OCI-LY7 (cell line): ENCODE results near the gene SLC22A1. TPM values are rescaled to one million over a fixed set of nuclear protein-coding genes. Genes with fewer than 3 reads are reported as not detected.

Experiments used
- BruUV-seq: library from RNA; stranded (reverse); fragments of 400-500 nt; replicated peaks from 2 replicates; lab custom pipeline; 2021; lab: Mats Ljungman, UMichigan
- CTCF ChIA-PET: fragments of 300-600 bp; sonication (Branson Sonifier 250); formaldehyde crosslinking; loops from one replicate; lab custom pipeline; 2022; ENCODE audit warnings: antibody characterized with exemption; ENCODE audit not compliant: unreplicated experiment; lab: Charles Lee
- POLR2A ChIA-PET: fragments of 300-600 bp; sonication (Branson Sonifier 250); formaldehyde crosslinking; loops from one replicate; lab custom pipeline; 2022; ENCODE audit warnings: antibody characterized with exemption; lab: Charles Lee
- DNase-seq: peaks from one replicate; pipeline ENCODE4 v3.0.0-alpha.2; 2015; ENCODE audit warnings: low spot score
- H2AFZ ChIP-seq: fragments of 200-600 bp; sonication (generic), shearing (Covaris generic); 2 replicates; pipeline ENCODE4 v1.6.1; 2014; ENCODE audit warnings: mild to moderate bottlenecking, antibody characterized with exemption, low read length, moderate library complexity
- H3K27ac ChIP-seq: fragments of 200-600 bp; sonication (generic); 2 replicates; pipeline ENCODE4 v1.5.1; 2014; ENCODE audit warnings: mixed run types, low read depth, mild to moderate bottlenecking, moderate library complexity, low read length, inconsistent platforms; ENCODE audit not compliant: poor library complexity, severe bottlenecking
- H3K36me3 ChIP-seq: fragments of 200-600 bp; sonication (generic); 2 replicates; pipeline ENCODE4 v1.6.1; 2014; ENCODE audit warnings: mild to moderate bottlenecking, antibody characterized with exemption, low read length, moderate library complexity, mixed read lengths; ENCODE audit not compliant: insufficient read depth
- H3K4me1 ChIP-seq: fragments of 200-600 bp; sonication (generic); 2 replicates; pipeline ENCODE4 v1.5.1; 2014; ENCODE audit warnings: mild to moderate bottlenecking, low read length; ENCODE audit not compliant: insufficient read depth, poor library complexity, severe bottlenecking
- H3K4me2 ChIP-seq: fragments of 200-600 bp; sonication (generic); 2 replicates; pipeline ENCODE4 v1.6.1; 2014; ENCODE audit warnings: mild to moderate bottlenecking, low read length
- H3K4me3 ChIP-seq: fragments of 200-600 bp; sonication (generic); 2 replicates; pipeline ENCODE4 v1.5.1; 2014; ENCODE audit warnings: mild to moderate bottlenecking, low read depth, low read length; ENCODE audit not compliant: poor library complexity, severe bottlenecking
- H3K79me2 ChIP-seq: fragments of 200-600 bp; sonication (generic); 2 replicates; pipeline ENCODE4 v1.6.1; 2016; ENCODE audit warnings: low read depth, mild to moderate bottlenecking, low read length, moderate library complexity, mixed read lengths; ENCODE audit not compliant: insufficient read depth
- H3K9me2 ChIP-seq: fragments of 200-600 bp; sonication (generic); 2 replicates; pipeline ENCODE4 v1.6.1; 2016; ENCODE audit warnings: mild to moderate bottlenecking, low read length, mixed read lengths; ENCODE audit not compliant: insufficient read depth
- H3K9me3 ChIP-seq: fragments of 200-600 bp; sonication (generic); 2 replicates; pipeline ENCODE4 v1.6.1; 2014; ENCODE audit warnings: mild to moderate bottlenecking, mixed run types, low read length, mixed read lengths
- H4K20me1 ChIP-seq: fragments of 200-600 bp; sonication (generic); 2 replicates; pipeline ENCODE4 v1.6.1; 2014; ENCODE audit warnings: mild to moderate bottlenecking, antibody characterized with exemption, low read length, moderate library complexity, mixed read lengths; ENCODE audit not compliant: insufficient read depth
- EZH2phosphoT487 ChIP-seq: fragments of 200-600 bp; sonication (generic); IDR thresholded peaks from 2 replicates; pipeline ENCODE4 v1.6.1; 2018; ENCODE audit warnings: low read depth, borderline replicate concordance, mild to moderate bottlenecking, mixed run types, antibody characterized with exemption, low read length, moderate library complexity, mixed read lengths
- intact Hi-C: fragments of 100-400 bp; cut with micrococcal nuclease; formaldehyde crosslinking; loops from one replicate; pipeline ENCODE4 v1.10.0; 2022; ENCODE audit not compliant: unreplicated experiment
- total RNA-seq, 2 experiments: library from RNA; depleted of rRNA in 1 of 2; stranded (reverse); fragments of >200 nt in 1 of 2; shearing (Covaris generic) in 1 of 2; gene quantifications; 2 replicates each; pipeline ENCODE4 v1.2.3, GENCODE V29; 2014 to 2022
- TF ChIP-seq, protein P1 (sequence below): fragments of 200-600 bp; sonication (generic); conservative IDR thresholded peaks from 2 replicates; pipeline ENCODE4 v1.5.1; 2014; ENCODE audit warnings: mild to moderate bottlenecking, antibody characterized with exemption, low read length, moderate library complexity, mixed read lengths

The SLC22A1 gene
- total RNA-seq, 2 experiments from 2014 or later, result not detected

DNA sequence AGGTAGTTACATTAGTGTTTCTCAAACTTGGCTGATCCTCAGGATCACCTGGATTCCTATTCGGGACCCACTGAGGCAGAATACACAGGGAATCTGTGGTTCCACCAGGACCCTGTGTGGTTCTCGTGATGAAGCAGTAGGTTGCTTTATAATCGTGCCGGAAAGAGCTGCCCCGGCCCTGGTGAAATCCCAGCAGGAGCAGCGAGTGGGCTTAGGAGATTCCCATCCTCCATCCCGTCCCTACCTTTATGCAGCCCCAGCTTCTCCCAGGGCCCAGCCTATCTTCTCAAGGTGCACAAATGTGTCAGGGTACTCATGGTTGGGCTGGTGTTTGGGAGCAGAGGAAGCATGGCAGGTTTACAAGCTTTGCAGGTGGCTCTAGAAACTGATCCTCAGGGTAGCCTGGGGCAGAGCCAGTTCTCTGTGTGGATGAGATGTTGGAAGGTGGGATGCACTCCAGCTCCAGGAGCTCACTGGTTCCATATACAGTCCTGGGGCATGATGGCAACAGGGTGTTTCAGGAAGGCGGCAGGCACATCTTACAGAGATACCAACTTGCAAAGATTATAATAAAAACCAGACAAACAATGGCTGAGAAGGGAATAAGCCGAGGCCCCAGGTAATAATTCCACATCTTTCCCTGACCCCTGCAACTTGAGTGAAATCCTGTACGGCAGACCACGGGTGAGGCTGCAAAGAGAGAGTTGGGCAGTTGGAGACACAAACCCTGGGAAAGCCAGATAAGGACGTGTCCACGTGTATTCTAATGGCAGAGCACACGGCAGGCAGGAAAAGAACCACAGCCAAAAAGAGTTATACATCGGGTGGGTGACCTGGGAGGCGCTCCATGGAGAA, 5.9 kb downstream of the SLC22A1 start:
- DNase-seq, result no peak
- H3K27ac ChIP-seq, result no peak overlapping the region
- no peak overlapping the region for H2AFZ ChIP-seq
- no TSS peak for BruUV-seq
- no peaks in the 10 kb centered on the region for H3K9me2 ChIP-seq
- H3K9me3 ChIP-seq, result no peaks in the 10 kb centered on the region
- H3K4me1 ChIP-seq, result no peaks in the 10 kb centered on the region
- TF ChIP-seq EZH2phosphoT487, result no peak
- TF ChIP-seq, protein P1, sequence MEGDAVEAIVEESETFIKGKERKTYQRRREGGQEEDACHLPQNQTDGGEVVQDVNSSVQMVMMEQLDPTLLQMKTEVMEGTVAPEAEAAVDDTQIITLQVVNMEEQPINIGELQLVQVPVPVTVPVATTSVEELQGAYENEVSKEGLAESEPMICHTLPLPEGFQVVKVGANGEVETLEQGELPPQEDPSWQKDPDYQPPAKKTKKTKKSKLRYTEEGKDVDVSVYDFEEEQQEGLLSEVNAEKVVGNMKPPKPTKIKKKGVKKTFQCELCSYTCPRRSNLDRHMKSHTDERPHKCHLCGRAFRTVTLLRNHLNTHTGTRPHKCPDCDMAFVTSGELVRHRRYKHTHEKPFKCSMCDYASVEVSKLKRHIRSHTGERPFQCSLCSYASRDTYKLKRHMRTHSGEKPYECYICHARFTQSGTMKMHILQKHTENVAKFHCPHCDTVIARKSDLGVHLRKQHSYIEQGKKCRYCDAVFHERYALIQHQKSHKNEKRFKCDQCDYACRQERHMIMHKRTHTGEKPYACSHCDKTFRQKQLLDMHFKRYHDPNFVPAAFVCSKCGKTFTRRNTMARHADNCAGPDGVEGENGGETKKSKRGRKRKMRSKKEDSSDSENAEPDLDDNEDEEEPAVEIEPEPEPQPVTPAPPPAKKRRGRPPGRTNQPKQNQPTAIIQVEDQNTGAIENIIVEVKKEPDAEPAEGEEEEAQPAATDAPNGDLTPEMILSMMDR, result no peak
- H3K4me2 ChIP-seq, result no peak overlapping the region
- no peaks in the 10 kb centered on the region for H4K20me1 ChIP-seq
- POLR2A ChIA-PET, result no interaction called here
- CTCF ChIA-PET, result no interaction called here
- no peaks in the 10 kb centered on the region for H3K79me2 ChIP-seq
- intact Hi-C loops, result no loop called here
- H3K4me3 ChIP-seq, result no peak overlapping the region
- no peaks in the 10 kb centered on the region for H3K36me3 ChIP-seq

DNA sequence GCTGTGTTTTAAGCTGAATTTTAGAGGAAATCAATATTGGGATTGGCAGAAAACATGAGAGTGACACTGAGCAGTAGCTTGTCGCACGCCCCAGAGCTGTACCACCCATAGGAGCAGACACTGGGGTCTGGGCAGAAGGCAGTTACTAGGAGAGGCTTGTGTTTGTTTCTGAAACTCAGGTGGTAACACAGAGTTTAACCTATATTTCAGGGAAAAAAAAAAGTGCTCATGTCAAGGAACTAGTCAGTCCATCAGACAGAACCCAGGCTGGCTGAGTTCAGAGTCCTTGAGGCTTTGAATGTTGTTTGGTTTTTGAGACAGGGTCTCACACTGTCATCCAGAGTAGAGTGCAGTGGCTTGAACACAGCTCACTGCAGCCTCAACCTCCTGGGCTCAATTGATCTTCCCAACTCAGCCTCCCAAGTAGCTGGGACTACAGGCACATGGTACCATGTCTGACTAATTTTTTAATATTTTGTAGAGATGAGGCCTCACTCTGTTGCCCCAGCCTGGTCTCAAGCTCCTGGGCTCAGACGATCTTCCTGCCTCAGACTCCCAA, 6.6 kb downstream of the SLC22A1 start:
- no peak overlapping the region for H3K27ac ChIP-seq
- no peaks in the 10 kb centered on the region for H3K4me1 ChIP-seq
- H2AFZ ChIP-seq, result no peak overlapping the region
- H3K79me2 ChIP-seq, result no peaks in the 10 kb centered on the region
- no peaks in the 10 kb centered on the region for H3K36me3 ChIP-seq
- ChIA-PET CTCF (no interaction called here), POLR2A (no interaction called here)
- no peaks in the 10 kb centered on the region for H3K9me3 ChIP-seq
- no TSS peak for BruUV-seq
- H3K9me2 ChIP-seq, result no peaks in the 10 kb centered on the region
- H4K20me1 ChIP-seq, result no peaks in the 10 kb centered on the region
- no peak overlapping the region for H3K4me2 ChIP-seq
- intact Hi-C loops, result no loop called here
- no peak for DNase-seq
- TF ChIP-seq, protein P1, result no peak
- TF ChIP-seq EZH2phosphoT487, result no peak
- H3K4me3 ChIP-seq, result no peak overlapping the region
